Measurements from ENCODE around the gene PGBD5.

- TF ChIP-seq CTCF (conservative IDR thresholded peaks at IDR 0.05; ENCODE audit: low read length) (no peak), EZH2phosphoT487 (IDR thresholded peaks at IDR 0.05; ENCODE audit: borderline replicate concordance, low read depth, low read length) (no peak)
These were observed 105.3 kb downstream of the PGBD5 start for GRCh38 chr1:230320804-230321203.

Measured in OCI-LY7 (cell line).